SK-N-MC (cell line): ENCODE results near the gene GDF10.

Experiments
- EZH2 ChIP-seq: fragments of 200-600 bp; sonication (generic); IDR thresholded peaks from one replicate; pipeline ENCODE4 v1.6.1; 2017; ENCODE audit warnings: antibody characterized with exemption
- FOXP2 ChIP-seq: optimal IDR thresholded peaks from 2 replicates; pipeline ENCODE3; 2011; ENCODE audit warnings: mild to moderate bottlenecking, moderate library complexity; ENCODE audit not compliant: insufficient read depth; ENCODE audit errors: extremely low read length, control extremely low read depth
- POLR2AphosphoS5 ChIP-seq: IDR thresholded peaks from 2 replicates; pipeline ENCODE4 v1.6.1; 2012; ENCODE audit warnings: mild to moderate bottlenecking, low read depth, low read length, borderline replicate concordance

DNA sequence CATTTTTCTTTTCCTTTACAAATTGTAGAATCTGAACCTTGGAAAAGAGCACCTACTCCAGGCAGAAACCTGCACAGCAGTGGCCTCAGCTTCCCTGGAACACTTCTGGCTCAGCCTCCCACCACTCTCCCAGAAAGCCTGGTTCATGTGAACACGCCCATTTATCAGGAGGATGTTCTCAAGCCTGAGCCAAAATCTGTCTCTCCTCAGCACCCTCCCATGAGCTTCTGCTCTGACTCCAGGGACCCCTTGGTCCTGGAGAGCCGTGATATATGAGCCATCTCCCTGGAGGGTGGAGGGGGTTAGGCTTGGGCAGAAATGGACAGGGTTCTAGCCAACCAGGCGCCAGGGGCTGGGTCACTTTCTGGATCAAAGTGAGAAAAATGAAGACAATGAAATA lies 32.4 kb downstream of the GDF10 start:
- TF ChIP-seq EZH2 (no peak), POLR2AphosphoS5 (no peak), FOXP2 (no peak)
